HFF-Myc (cell line): ENCODE measurements around the gene C17orf67.

Experiments
- DNase-seq: peaks from one replicate; pipeline ENCODE4 v3.0.0-alpha.2; 2011; ENCODE audit warnings: low read depth; ENCODE audit errors: extremely low read depth
- H3K4me3 ChIP-seq: replicated peaks from 2 replicates; pipeline ENCODE4 v1.5.1; 2011; ENCODE audit warnings: low read depth, mild to moderate bottlenecking, control low read depth, low read length
- TF ChIP-seq, protein P1 (sequence below): IDR thresholded peaks from 2 replicates; pipeline ENCODE4 v1.5.1; 2012; ENCODE audit warnings: mild to moderate bottlenecking, low read depth, low read length, control low read depth; ENCODE audit errors: missing control alignments

The C17orf67 gene

DNA sequence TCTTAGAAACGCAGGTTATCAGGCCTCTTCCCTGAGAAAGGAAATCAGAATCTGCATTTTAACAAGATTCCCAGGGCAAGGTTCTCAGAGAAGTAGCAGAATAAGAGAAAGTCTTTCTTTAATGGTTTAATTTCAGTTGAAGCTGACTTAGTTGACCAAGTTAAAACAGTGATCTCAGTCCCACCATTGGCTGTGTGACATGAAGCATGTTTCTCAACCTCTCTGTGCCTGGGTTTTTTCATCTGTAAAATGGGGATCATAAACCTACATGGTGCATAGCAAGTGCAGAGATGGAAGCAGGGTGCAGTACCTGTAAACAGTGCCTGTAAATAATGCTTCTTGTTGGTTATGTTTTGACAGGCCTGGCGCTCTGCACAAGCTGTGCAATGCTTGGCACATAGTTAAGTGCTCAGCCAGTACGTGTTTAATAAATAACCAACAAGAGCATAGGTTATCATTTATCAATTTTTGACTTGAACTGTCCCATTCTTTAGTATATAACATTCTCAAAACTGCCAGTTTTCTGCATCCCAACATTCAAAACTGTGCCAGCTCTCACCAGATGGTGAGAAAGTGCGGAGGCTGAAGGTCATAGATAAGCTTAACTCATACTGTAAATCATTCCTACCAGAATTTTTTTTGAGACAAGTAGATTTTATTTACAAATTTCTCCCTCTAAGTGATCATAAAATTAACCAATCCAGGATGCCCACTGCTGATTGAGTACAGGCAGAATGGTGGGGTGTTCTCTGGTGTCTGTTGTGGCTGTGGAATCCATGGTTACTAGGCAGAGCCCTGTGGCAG lies 6.9 kb downstream of the C17orf67 start:
- no peak overlapping the region for H3K4me3 ChIP-seq
- DNase-seq = no peak
- TF ChIP-seq, protein P1, sequence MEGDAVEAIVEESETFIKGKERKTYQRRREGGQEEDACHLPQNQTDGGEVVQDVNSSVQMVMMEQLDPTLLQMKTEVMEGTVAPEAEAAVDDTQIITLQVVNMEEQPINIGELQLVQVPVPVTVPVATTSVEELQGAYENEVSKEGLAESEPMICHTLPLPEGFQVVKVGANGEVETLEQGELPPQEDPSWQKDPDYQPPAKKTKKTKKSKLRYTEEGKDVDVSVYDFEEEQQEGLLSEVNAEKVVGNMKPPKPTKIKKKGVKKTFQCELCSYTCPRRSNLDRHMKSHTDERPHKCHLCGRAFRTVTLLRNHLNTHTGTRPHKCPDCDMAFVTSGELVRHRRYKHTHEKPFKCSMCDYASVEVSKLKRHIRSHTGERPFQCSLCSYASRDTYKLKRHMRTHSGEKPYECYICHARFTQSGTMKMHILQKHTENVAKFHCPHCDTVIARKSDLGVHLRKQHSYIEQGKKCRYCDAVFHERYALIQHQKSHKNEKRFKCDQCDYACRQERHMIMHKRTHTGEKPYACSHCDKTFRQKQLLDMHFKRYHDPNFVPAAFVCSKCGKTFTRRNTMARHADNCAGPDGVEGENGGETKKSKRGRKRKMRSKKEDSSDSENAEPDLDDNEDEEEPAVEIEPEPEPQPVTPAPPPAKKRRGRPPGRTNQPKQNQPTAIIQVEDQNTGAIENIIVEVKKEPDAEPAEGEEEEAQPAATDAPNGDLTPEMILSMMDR = no peak

DNA sequence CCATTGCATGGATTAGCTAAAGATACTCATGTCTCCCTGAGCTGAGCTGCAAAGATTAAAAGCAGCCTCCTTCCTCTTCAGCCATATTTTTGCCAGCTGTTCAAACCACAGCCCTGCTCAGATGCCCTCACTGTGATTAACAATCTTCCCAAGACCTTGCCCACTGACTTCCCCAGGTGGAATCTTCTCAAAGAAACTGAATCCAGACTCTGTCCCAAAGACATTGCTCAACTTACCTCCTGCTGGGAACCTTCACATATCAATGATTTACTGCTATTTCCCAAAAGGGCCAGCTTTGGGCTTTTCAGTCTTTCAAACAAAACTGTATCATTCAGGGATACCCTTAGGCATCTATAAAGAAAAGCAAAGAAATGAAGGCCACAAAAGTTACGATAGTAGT lies 9.2 kb downstream of the C17orf67 start:
- TF ChIP-seq, protein P1 = no peak
- no peak overlapping the region for H3K4me3 ChIP-seq
- no peak for DNase-seq

DNA sequence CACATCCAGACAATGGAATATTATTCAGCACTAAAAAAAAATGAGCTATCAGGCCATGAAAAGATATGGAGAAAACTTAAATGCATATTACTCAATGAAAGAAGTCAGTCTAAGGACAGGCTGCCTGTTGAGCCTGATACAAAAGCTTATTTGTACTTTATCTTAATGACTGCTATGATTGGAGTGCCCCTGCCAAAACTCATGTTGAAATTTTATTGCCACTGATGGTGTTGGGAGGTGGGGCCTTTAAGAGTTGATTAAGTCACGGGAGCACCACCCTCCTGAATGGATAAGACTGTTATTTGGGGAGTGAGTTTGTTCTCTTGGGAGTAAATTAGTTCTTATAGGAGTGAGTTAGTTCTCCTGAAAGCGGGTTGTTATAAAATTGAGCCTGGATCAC lies 9.9 kb downstream of the C17orf67 start:
- DNase-seq = no peak
- TF ChIP-seq, protein P1 = no peak

DNA sequence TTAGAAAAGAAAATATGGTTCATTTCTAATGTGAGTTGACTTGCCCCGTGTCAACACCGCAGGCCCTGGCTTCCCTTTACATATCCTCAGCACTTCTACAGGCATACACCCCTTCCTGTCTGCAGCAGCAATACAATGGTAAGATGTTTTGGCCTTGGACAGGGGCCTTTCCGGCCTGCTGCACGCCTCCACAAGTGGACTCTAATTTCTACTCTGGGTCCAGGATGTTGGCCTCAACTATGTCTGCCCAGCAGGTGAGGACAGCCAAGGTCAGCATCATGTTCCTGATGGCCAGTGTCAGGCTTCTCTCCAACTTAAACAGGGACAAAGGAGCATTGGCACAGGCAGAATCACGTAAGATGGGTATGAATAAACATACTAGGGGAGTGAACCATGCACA lies 11.0 kb downstream of the C17orf67 start:
- DNase-seq = no peak
- TF ChIP-seq, protein P1 = no peak
- no peak overlapping the region for H3K4me3 ChIP-seq

More for the DNA sequence above, 9.9 kb downstream of the C17orf67 start:
- no peak overlapping the region for H3K4me3 ChIP-seq

DNA sequence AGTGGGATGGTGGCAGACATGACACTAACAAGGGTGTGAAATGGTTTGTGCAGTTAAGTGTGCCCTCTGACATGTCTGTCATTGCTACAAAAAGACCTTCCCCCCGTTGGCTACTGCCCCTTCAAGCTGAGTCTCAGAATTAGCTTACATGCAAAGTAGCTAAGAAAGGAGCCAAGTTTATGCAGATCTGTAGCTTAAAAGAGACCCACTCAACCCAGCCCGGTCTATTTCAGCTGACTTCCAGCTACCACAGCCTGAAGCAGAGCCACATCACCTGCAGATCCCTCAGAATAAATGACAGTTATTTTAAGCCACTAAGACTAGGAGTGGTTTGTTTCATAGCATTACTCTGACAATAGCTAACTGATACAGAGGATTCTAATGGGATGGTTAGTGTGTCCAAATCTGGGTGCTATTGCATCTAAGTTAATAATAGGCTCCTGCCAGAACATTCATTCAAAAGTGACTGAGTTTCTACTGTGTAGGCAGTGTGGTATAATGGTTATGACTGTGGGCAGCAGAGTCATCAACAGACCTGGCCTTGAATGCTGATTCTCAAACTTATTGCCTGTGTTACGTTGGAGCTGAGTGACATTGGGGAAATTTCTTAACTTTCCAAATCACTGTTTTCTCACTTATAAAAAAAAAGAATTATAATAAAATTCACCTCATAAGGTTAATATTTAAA lies 11.7 kb downstream of the C17orf67 start:
- no peak overlapping the region for H3K4me3 ChIP-seq
- no peak for DNase-seq
- TF ChIP-seq, protein P1 = no peak

DNA sequence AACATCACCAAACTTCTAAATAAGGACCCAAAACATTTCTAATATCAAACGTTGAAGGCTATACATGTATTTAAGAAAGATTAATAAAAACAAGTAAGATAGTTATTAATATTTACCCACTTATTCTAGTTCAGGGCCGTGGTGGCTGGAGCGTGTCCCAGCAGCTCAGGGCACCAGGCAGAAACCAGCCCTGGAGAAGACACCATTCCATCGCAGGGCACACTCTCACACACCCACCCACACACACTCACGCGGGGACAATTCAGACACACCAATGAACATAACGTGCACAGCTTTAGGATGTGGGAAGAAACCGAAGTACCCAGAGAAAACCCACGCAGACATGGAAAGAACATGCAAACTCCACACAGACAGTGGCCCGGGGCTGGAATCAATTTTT lies 13.5 kb downstream of the C17orf67 start:
- TF ChIP-seq, protein P1 = no peak
- no peak for DNase-seq
- H3K4me3 ChIP-seq = no peak overlapping the region
